ENCODE data around the gene SLFN14. TPM values are rescaled to one million over a fixed set of nuclear protein-coding genes. Genes with fewer than 3 reads are reported as not detected.

SLFN14 gene
- total RNA-seq = 0.31 TPM

GRCh38 chr17:35560703-35561102 lies at the start of gene SLFN14:
TSS of gene SLFN14 (minus strand) at chr17:35560819. CDS start at chr17:35558062, 2,757 bp downstream.

GRCh38 chr17:35587074-35587961 lies 26.7 kb upstream of the SLFN14 start, which contains the start of gene AP2B1:
TSS of gene AP2B1 (plus strand) at chr17:35587322. CDS start at chr17:35594031, 6,709 bp downstream.

GRCh38 chr17:35578197-35578928 lies 17.7 kb upstream of the SLFN14 start, which contains the start of gene PEX12:
TSS of gene PEX12 (minus strand) at chr17:35578571. CDS start at chr17:35578021, 550 bp downstream.

GRCh38 chr17:35537601-35538141 lies 22.9 kb downstream of the SLFN14 start, which contains the start of gene SLFN12L:
TSS of gene SLFN12L (minus strand) at chr17:35537678. CDS start at chr17:35522364, 15,314 bp downstream.

Small RNAs within 50 kb of the gene (small RNA-seq; reads per million reads assigned to genes)
- gene AC004134.1 (ENCODE audit: low replicate concordance) (not detected), gene AC015911.1 (ENCODE audit: low replicate concordance) (not detected), gene SNORD7 (ENCODE audit: low replicate concordance) (28.9 reads per million, percentile 93 among the genes with 10 or more reads in this experiment)

Other genes starting within 250 kb of the SLFN14 start
- gene SLFN11, start 187.2 kb downstream of the SLFN14 start, total RNA-seq = 2.5 TPM
- gene SLFN12, start 128.3 kb downstream of the SLFN14 start, total RNA-seq = 2.2 TPM
- gene SLFN13, start 112.1 kb downstream of the SLFN14 start, total RNA-seq = 0.94 TPM
- not detected for gene SLFN12L, start 23.1 kb downstream of the SLFN14 start, total RNA-seq
- gene PEX12, start 17.8 kb upstream of the SLFN14 start, total RNA-seq = 4.7 TPM
- gene AP2B1, start 26.5 kb upstream of the SLFN14 start, total RNA-seq = 190 TPM
- 6.6 TPM for gene RASL10B, start 170.8 kb upstream of the SLFN14 start, total RNA-seq
- 0.31 TPM for gene GAS2L2, start 192.4 kb upstream of the SLFN14 start, total RNA-seq
- gene C17orf50, start 200.1 kb upstream of the SLFN14 start, total RNA-seq = not detected
- gene MMP28, start 234.8 kb upstream of the SLFN14 start, total RNA-seq = 9.7 TPM
- gene TAF15, start 248.7 kb upstream of the SLFN14 start, total RNA-seq = 143 TPM